Spleen (tissue), 11 donors: ENCODE measurements around the gene TPO. TPM values are rescaled to one million over a fixed set of nuclear protein-coding genes. Genes with fewer than 3 reads are reported as not detected.

Experiments
- DNase-seq: peaks from one replicate; pipeline ENCODE4 v3.0.0-alpha.2; 2020
- H3K27ac ChIP-seq, 8 donors: fragments of 200-600 bp; sonication (generic) in 7 of 8; 1 replicate in 4 of 8; 2 replicates in 4 of 8; pipeline versions ENCODE4 v1.5.0 to v1.8.0; 2016 to 2021; ENCODE audit warnings: inconsistent platforms in 4 of 8, mild to moderate bottlenecking in 4 of 8, moderate library complexity in 1 of 8
- H3K27me3 ChIP-seq, 7 donors: fragments of 200-600 bp; sonication (generic) in 6 of 7; replicated peaks in 1 of 7; 1 replicate in 4 of 7; 2 replicates in 3 of 7; pipeline versions ENCODE4 v1.5.0 to v1.8.0; 2016 to 2021; ENCODE audit warnings: inconsistent platforms in 3 of 7, mild to moderate bottlenecking in 1 of 7
- H3K36me3 ChIP-seq, 6 donors: fragments of 200-600 bp; sonication (generic) in 5 of 6; 1 replicate in 4 of 6; 2 replicates in 2 of 6; pipeline versions ENCODE4 v1.5.0 to v1.8.0; 2016 to 2021; ENCODE audit warnings: inconsistent platforms in 2 of 6
- H3K4me1 ChIP-seq, 6 donors: fragments of 200-600 bp; sonication (generic) in 5 of 6; 1 replicate in 3 of 6; 2 replicates in 3 of 6; pipeline versions ENCODE4 v1.5.0 to v1.8.0; 2016 to 2021; ENCODE audit warnings: inconsistent platforms in 3 of 6
- H3K4me3 ChIP-seq, 8 donors: fragments of 200-600 bp; sonication (generic) in 7 of 8; 1 replicate in 4 of 8; 2 replicates in 4 of 8; pipeline versions ENCODE4 v1.5.0 to v1.8.0; 2016 to 2021; ENCODE audit warnings: inconsistent platforms in 4 of 8, mild to moderate bottlenecking in 4 of 8, moderate library complexity in 2 of 8
- H3K9me3 ChIP-seq, 8 donors: fragments of 200-600 bp; sonication (generic) in 7 of 8; 1 replicate in 4 of 8; 2 replicates in 4 of 8; pipeline versions ENCODE4 v1.5.0 to v1.8.0; 2016 to 2021; ENCODE audit warnings: inconsistent platforms in 4 of 8
- POLR2A ChIP-seq, 3 donors: fragments of 450-650 bp; IDR thresholded peaks; one replicate each; pipeline ENCODE4 v1.5.1; 2017; ENCODE audit warnings: antibody characterized with exemption in 3 of 3, mild to moderate bottlenecking in 1 of 3
- POLR2AphosphoS5 ChIP-seq, 3 donors: sonication (generic); formaldehyde crosslinking; IDR thresholded peaks; one replicate each; pipeline ENCODE4 v1.5.1; 2017; ENCODE audit warnings: antibody characterized with exemption in 3 of 3
- WGBS, 5 donors: extraction: QIAGEN DNeasy Blood & Tissue Kit in 3 of 5; methylation state at CpG; one replicate each; pipeline versions ENCODE4 v1.1.5 to v1.1.7; 2013 to 2018; 5-methylcytosine and 5-hydroxymethylcytosine counted together
- intact Hi-C: fragments of 100-400 bp; cut with DNase I; formaldehyde crosslinking; loops from one replicate; pipeline ENCODE4 v1.15.0; 2023; ENCODE audit warnings: low total_unique reads
- polyA plus RNA-seq, 3 donors: library from polyadenylated mRNA; stranded (reverse); fragments of 200-250 nt; gene quantifications; one replicate each; pipeline ENCODE4 v1.2.1, GENCODE V29; 2013
- total RNA-seq, 7 donors: library from RNA; depleted of rRNA in 3 of 7; stranded (reverse); fragments of >200 nt in 3 of 7; fragmentation: NEBNext Ultra II Directional in 4 of 7; extraction: Animal tissue kit (Norgen Biotek cat#: 25700) in 4 of 7; gene quantifications; one replicate each; pipeline versions ENCODE4 v1.1.0 to v1.2.1, GENCODE V29; 2016 to 2021
- TF ChIP-seq, protein P1 (sequence below), 11 experiments: fragments of 200-600 bp in 7 of 11; fragments of 450-650 bp in 4 of 11; sonication (generic) in 4 of 11; IDR thresholded peaks in 8 of 11; conservative IDR thresholded peaks in 3 of 11; 1 replicate in 7 of 11; 2 replicates in 4 of 11; pipeline versions ENCODE4 v1.4.0 to v1.8.0; 2016 to 2021; ENCODE audit warnings: antibody characterized with exemption in 11 of 11, inconsistent platforms in 4 of 11, mild to moderate bottlenecking in 1 of 11
- donor health status: healthy with polysubstance abuse.
- donor health status: DM: no; HTN: no; CAD: no; lungs with moderate emphysema.
- donor health status: DM: no; HTN: no; CAD: no.
- donor health status: Bipolar disorder and iron deficiency.
- donor health status: healthy.
- donor health status: DM: no; HTN: no; CAD: no.
- donor health status: DM: yes; HTN: yes; CAD: no.

Gene TPO
- total and polyA plus RNA-seq, 10 donors, result 14.4 to 127 (median 49.0) TPM

DNA sequence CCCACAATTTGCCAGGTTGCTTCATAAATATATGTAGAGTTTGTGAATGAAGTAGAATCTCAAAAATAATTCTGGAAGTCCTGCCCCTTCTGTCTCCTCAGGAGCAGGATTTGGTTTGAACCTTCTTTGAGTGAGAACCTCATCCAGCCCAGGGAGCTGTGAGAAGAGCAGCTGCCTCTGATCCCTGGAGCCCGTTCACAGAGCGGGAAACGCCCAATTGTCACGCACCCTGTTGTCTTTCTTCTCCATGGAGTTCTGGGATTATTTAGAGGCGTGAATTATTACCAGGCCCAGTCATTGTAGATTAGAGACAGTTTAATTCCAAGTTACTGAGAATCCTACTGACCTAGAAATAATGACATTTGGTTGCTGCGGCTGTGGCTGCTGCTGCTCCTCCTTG lies 66.1 kb downstream of the TPO start:
- Histone ChIP-seq H3K27ac (no peak overlapping the region), H3K4me3 (no peak overlapping the region), H3K27me3 (peaks cover 0 to 5% (median 0%) of the 10 kb centered on the region in 7 donors), H3K36me3 (peaks cover 0 to 35% (median 0%) of the 10 kb centered on the region in 6 donors), H3K9me3 (peaks cover 0 to 8% (median 0%) of the 10 kb centered on the region in 8 donors), H3K4me1 (peaks cover 0 to 3% (median 0%) of the 10 kb centered on the region in 6 donors)
- DNase-seq, result peak; percentile 31
- no peak for TF ChIP-seq POLR2AphosphoS5 (IDR thresholded peaks at IDR 0.05)
- TF ChIP-seq, protein P1, sequence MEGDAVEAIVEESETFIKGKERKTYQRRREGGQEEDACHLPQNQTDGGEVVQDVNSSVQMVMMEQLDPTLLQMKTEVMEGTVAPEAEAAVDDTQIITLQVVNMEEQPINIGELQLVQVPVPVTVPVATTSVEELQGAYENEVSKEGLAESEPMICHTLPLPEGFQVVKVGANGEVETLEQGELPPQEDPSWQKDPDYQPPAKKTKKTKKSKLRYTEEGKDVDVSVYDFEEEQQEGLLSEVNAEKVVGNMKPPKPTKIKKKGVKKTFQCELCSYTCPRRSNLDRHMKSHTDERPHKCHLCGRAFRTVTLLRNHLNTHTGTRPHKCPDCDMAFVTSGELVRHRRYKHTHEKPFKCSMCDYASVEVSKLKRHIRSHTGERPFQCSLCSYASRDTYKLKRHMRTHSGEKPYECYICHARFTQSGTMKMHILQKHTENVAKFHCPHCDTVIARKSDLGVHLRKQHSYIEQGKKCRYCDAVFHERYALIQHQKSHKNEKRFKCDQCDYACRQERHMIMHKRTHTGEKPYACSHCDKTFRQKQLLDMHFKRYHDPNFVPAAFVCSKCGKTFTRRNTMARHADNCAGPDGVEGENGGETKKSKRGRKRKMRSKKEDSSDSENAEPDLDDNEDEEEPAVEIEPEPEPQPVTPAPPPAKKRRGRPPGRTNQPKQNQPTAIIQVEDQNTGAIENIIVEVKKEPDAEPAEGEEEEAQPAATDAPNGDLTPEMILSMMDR (IDR thresholded peaks at IDR 0.05 in 8 of 11, conservative IDR thresholded peaks at IDR 0.05 in 3 of 11), result no peak
- TF ChIP-seq POLR2A (IDR thresholded peaks at IDR 0.05), result no peak
- intact Hi-C loops, result no loop called here
- WGBS, 5 donors, result 86 to 93% (median 88%) methylated on average over 6 of the region's 6 CpGs

DNA sequence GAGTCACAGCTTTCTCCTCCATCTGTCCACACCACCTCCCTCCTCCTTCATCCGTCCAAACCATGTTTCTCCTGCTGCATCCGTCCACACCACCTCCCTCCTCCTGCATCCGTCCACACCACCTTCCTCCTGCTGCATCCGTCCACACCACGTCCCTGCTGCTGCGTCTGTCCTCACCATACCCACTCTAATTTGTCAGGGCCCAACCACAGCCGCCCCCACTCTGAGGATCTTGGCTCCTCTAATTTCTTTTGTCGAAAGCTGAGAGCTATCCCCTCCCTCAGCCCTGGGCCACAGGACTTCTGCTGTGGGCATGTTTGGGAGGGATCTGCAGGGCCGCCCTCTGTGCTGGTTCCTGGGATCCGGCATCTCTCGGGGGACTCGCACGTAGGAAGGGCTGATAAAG lies 67.4 kb downstream of the TPO start:
- intact Hi-C loops, result no loop called here
- WGBS, 5 donors, result 81 to 88% (median 86%) methylated on average over 13 of the region's 13 CpGs
- Histone ChIP-seq H3K27me3 (peaks cover 0 to 5% (median 0%) of the 10 kb centered on the region in 7 donors), H3K36me3 (peaks cover 0 to 40% (median 0%) of the 10 kb centered on the region in 6 donors), H3K4me1 (peaks cover 0 to 2% (median 0%) of the 10 kb centered on the region in 6 donors), H3K4me3 (no peak overlapping the region), H3K9me3 (peaks cover 0 to 8% (median 0%) of the 10 kb centered on the region in 8 donors), H3K27ac (peak overlapping the region in 1 of 8 donors; percentile 8)
- DNase-seq, result peak; percentile 49
- TF ChIP-seq POLR2A (IDR thresholded peaks at IDR 0.05) (no peak), POLR2AphosphoS5 (IDR thresholded peaks at IDR 0.05) (no peak)
- TF ChIP-seq, protein P1 (IDR thresholded peaks at IDR 0.05 in 8 of 11, conservative IDR thresholded peaks at IDR 0.05 in 3 of 11), result no peak

GRCh38 chr2:1481406-1482252 lies 68.4 kb downstream of the TPO start:
- H3K36me3 ChIP-seq, result peaks cover 0 to 40% (median 0%) of the 10 kb centered on the region in 6 donors
- 83 to 91% (median 90%) methylated on average over 16 to 20 of the region's 20 CpGs for WGBS, 5 donors
- H3K4me1 ChIP-seq, result no peaks in the 10 kb centered on the region
- DNase-seq, result peak; percentile 56
- no peak overlapping the region for H3K4me3 ChIP-seq
- TF ChIP-seq, protein P1 (IDR thresholded peaks at IDR 0.05 in 8 of 11, conservative IDR thresholded peaks at IDR 0.05 in 3 of 11), result no peak
- TF ChIP-seq POLR2A (IDR thresholded peaks at IDR 0.05) (no peak), POLR2AphosphoS5 (IDR thresholded peaks at IDR 0.05) (no peak)
- H3K9me3 ChIP-seq, result peaks cover 0 to 8% (median 0%) of the 10 kb centered on the region in 8 donors
- intact Hi-C loops, result no loop called here
- H3K27ac ChIP-seq, result no peak overlapping the region
- peaks cover 0 to 5% (median 0%) of the 10 kb centered on the region in 7 donors for H3K27me3 ChIP-seq

- H3K4me3 ChIP-seq, result no peak overlapping the region
- no peak overlapping the region for H3K27ac ChIP-seq
- intact Hi-C loops, result no loop called here
- peaks cover 0 to under 1% (median 0%) of the 10 kb centered on the region in 6 donors for H3K4me1 ChIP-seq
- peaks cover 0 to 35% (median 0%) of the 10 kb centered on the region in 6 donors for H3K36me3 ChIP-seq
- H3K9me3 ChIP-seq, result peaks cover 0 to 4% (median 0%) of the 10 kb centered on the region in 8 donors
- WGBS, 5 donors, result 92 to 99% (median 95%) methylated on average over 9 of the region's 9 CpGs
- TF ChIP-seq, protein P1 (IDR thresholded peaks at IDR 0.05 in 8 of 11, conservative IDR thresholded peaks at IDR 0.05 in 3 of 11), result no peak
- TF ChIP-seq POLR2A (IDR thresholded peaks at IDR 0.05) (no peak), POLR2AphosphoS5 (IDR thresholded peaks at IDR 0.05) (no peak)
- H3K27me3 ChIP-seq, result no peaks in the 10 kb centered on the region
- peak; percentile 43 for DNase-seq
Observed at GRCh38 chr2:1482253-1482675, 69.0 kb downstream of the TPO start.
